T-helper 1 cell treated with Interleukin-12 subunit alpha and Interleukin-12 subunit beta and Interleukin-4 antibody, amounts not matched to agents 30 ng/mL and 1 ng/mL, for 36 hours (primary cell): ENCODE data around the gene PITPNM1. TPM values are rescaled to one million over a fixed set of nuclear protein-coding genes. Genes with fewer than 3 reads are reported as not detected.
"Not testable (repeated sequence)": the region's sequence is repeated elsewhere in the genome, so short reads cannot be mapped to it uniquely, and the experiment has no call there.

Experiments used
- intact Hi-C: fragments of 100-400 bp; cut with micrococcal nuclease; formaldehyde crosslinking; loops from one replicate; pipeline ENCODE4 v1.15.1; 2024
- total RNA-seq: library from RNA; stranded (reverse); gene quantifications from 2 replicates; pipeline ENCODE4 v1.2.3, GENCODE V29; 2022

Gene PITPNM1
- 118 and 119 TPM in 2 replicates for total RNA-seq

DNA sequence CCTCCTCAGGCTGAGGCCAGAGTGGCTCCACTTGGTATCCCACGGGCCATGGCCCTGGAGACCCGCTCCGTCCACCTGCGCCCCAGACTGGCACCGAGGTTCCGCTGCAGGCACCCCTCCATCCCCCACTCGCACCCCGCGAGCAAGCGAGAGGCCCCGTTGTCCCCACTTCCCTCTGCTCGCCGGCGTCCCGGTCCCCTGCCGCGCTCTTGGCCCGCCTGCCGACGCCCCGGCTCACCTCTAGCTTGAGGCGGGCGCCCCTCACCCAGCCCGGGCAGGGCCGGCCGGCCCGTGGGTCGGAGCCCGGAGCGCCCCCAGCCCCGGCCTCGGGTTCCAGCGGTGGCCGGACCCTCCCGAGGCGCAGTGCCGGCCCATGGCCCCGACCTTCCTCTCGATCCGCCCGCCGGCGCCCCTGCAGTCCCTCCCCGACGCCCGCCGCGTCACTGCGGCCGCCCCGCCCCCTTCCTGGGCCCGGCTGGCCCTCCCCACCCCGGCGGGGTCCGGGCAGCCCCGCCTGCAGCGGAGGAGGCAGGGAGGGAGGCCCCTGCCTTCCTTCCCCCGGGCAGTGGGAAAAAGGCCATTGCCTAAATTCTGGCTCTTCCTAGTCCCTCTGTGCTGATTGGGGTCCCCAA lies at the start of gene PITPNM1:
PITPNM1 (minus strand) TSS at position 414 of the 632 bp plus-strand sequence. CDS start 1,183 bp downstream, outside the sequence.
- intact Hi-C loops = loop anchor here (5.0 kb wide), 1 partner anchor 527 kb away; the partner anchor contains the start of gene NDUFS8

DNA sequence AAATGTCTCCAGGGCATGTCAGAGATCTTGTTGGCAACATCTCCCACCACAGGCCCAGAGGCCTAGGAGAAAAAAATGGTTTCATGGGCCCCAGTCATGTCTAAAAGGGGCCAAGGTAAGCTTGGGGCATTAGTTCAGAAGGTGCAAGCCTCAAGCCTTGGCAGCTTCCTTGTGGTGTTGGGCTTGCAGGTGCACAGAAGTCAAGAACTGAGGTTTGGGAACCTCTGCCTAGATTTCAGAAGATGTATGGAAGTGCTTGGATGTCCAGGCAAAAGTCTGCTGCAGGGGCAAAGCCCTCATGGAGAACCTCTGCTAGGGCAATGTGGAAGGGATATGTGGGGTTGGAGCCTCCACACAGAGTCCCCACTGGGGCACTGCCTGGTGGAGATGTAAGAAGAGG lies 46.5 kb upstream of the PITPNM1 start:
- intact Hi-C loops = not testable (repeated sequence)

DNA sequence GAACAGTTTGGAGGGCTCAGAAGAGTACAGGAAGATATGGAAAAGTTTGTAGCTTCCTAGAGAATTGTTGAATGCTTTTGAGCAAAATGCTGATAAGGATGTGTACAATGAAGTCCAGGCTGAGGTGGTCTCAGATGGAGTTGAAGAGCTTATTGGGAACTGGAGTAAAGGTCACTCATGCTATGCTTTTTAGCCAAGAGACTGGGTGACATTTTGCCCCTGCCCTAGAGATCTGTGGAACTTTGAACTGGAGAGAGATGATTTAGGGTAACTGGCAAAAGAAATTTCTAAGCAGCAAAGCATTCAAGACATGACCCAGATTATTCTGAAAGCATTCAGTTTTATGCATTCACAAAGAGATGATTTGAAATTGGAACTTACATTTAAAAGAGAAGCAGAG lies 46.0 kb upstream of the PITPNM1 start:
- intact Hi-C loops = no loop called here

DNA sequence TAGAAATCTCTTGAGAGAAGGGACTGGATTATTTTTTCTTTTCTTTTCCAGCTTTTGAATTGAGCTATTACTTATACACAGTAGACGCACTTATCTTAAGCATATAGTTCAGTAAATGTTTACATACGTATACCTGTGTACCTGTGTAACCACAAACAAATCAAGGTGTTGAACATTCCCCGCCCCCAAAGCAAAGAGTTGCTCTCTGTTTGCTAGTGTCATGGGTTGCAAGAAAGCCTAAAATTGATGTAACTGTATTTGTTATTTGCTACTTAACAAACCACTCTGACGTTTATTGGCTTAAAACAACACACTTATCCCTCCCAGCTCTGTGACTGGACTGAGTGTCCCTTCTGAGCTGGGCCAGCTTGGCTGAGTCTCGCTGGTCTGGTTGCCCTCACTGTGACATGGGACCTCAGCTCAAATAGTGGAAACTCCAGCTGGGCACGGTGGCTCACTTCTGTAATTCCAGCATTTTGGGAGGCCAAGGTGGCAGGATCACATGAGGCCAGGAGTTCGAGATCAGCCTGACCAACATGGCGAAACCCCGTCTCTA lies 43.5 kb upstream of the PITPNM1 start:
- intact Hi-C loops = no loop called here

DNA sequence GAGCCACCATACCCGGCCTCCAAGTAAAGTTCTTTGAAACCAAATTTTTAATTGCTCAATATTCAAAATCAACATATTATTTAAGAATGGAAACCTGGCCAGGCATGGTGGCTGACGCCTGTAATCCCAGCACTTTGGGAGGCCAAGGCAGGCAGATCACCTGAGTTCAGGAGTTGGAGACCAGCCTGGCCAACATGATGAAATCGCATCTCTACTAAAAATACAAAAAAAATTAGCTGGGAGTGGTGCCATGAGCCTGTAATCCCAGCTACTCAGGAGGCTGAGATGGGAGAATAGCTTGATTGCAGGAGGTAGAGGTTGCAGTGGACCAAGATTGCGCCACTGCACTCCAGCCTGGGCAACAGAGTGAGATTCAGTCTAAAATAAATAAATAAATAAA lies 42.9 kb upstream of the PITPNM1 start:
- intact Hi-C loops = not testable (repeated sequence)

DNA sequence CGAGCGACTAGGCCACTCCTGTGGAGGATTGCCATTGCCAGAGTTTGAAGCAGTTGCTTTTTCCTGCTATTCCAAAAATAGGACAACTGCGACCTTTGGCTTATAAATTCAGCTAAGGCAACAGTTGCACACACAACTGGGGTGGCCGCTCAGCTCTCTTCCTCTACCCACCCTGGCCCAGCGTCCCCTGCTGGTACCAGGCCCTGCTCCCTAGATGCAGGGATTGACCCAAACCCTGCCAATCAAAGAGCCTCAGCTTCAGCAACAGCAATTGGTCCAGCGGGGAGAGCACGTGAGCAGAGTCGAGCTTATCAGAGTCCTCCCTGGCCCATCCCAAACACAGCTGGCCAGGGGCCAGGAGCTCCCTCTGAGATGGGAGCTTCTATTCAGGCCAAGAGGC lies 40.1 kb upstream of the PITPNM1 start:
- intact Hi-C loops = no loop called here

DNA sequence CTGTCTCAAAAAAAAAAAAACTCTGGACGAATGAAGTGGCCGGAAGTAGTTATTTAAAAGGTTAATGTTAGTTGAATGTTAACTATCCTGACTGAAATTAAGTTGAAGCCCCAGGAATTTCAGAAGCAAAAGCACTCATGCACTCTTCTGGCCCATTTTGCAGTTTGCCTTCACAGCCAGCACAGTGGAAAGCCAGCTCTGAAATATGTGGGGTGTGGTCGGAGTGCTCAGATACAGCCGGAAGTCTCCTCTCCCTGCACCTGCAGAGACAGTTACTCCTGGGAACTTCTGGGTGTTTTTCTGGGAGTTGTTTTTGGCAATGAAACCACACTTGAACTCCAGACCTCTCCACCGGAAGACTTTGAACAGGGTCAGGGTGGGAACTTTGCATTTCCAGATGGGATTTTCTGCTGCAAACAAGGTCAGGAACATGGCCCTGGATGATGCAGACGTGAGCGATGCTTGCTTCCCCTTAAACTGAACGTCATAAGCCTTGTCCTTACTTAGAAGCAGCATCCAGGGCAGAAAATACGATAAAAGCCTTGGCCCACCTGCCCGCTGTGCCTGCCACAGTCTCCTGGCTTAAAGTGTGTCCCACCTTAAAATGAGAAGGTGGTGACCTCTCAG lies 39.6 kb upstream of the PITPNM1 start:
- intact Hi-C loops = no loop called here

DNA sequence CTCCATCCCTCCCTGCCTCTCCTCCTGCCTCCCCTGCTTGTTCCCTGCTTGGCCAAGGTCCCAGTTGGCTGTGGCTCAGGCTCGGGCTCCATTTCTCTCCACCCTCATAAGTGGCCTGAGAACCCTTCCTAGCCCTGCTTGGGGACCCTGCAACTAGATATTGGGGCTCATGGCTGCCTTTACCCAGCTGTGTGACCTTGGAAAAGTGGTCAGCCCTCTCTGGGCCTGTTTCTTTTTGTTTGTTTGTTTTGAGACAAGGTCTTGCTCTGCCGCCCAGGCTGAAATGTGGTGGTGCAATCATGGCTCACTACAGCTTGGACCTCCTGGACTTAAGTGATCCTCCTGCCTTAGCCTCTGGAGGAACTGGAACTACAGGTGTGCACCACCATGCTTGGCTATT lies 38.4 kb upstream of the PITPNM1 start:
- intact Hi-C loops = no loop called here

DNA sequence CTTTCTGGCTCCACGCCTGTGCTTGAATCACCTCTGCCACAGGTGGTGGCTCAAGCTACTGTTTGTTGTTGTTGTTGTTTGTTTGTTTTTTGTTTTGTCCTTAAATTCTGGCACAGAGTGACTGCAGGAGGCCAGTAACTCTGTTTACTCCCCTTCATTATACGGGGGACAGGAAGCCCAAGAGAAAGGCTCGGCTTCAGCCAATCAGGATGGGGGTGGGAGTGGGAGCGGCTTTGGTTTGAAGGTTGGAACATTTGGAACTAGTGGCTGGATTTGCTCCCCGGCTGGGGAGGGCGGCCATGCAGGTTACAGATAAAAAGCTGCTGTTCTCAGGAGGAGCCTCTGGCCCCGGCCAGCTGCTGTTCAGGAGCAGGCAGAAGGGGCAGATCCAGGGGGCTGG lies 37.8 kb upstream of the PITPNM1 start:
- intact Hi-C loops = no loop called here

DNA sequence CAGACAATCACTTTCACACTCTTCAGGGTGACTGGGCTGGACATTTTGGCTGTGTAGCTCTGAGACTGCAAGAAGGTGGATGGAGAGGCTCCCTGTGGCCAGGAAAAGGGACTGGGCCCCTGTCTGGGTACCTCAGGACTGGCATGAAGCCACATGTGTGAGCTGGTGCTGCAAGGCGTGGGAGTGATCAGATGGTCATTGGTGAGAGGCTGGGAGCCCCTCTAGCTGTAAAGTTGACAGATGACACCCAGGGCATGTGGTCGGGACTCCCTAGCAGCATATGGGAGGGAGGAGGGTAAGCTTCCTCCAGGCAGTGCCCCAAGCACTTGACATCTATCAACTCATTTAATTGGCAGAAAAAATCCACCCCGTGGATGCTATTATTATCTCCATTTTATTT lies 37.0 kb upstream of the PITPNM1 start:
- intact Hi-C loops = no loop called here

DNA sequence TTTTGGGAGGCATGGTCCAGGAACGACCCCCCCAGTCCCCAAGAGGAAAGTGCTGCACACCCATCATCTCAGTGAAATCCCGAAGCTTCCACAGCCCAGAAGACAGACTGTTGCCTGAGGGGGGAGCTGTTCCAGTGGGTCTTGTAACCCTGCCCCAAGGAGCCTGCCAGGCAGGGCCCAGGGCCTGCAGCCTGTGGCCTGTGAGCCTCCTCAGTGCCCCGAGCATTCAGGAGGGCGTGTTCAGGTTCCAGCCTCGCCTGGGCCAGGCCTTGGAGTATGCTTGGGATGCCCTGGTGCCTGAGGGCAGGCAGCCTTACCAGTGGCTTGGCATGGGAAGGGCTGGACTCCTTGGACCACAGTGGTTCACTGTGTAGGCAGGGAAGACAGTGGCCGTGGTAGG lies 36.0 kb upstream of the PITPNM1 start:
- intact Hi-C loops = no loop called here

DNA sequence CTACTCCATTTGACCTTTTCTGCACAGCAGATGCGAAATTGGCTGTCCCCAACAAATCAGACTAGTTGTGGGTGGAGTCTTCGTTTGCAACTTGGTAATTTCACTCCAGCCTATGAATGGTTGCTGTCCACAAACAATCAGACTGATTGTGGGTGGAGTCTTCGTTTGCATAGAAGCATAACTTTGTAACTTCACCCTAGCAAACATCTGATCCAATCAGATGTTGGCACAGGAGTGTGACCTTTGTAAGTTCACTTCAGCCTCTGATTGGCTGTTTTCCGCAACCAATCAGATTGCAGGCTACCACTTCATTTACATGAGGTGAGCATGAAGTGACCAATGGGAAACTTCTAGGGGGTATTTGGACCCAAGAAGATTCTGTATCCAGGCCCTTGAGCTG lies 34.4 kb upstream of the PITPNM1 start:
- intact Hi-C loops = no loop called here

DNA sequence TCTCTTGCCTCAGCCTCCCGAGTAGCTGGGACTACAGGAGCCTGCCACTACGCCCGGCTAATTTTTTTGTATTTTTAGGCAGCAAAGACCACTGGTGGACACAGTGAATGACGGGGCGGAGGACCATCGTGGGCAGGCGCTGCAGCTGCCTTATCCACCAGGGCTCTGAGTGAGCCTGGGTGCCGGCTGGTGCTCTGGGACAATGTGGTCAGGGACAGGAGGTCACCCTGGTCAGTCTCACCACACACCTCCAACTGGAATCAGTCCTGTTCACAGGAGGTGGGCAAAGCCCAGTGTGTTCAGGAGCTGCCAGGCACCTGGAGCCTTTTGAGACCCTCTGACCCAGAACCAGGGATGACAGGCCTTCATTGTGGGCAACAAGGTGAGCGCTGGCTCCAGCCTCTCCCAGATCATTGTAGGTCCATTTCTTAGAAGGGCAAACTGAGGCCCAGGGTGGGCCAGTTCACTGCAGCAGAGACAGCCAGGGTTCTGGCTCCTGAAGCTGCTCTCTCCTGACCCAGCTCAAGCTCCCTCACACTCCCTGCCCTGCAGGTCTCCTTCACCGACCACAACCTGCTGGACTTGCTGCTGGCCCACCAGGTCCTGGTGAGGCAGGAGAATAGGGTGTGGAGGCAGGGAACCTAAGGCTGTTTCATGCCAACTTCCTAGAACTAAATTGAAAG lies 33.8 kb upstream of the PITPNM1 start:
- intact Hi-C loops = no loop called here

DNA sequence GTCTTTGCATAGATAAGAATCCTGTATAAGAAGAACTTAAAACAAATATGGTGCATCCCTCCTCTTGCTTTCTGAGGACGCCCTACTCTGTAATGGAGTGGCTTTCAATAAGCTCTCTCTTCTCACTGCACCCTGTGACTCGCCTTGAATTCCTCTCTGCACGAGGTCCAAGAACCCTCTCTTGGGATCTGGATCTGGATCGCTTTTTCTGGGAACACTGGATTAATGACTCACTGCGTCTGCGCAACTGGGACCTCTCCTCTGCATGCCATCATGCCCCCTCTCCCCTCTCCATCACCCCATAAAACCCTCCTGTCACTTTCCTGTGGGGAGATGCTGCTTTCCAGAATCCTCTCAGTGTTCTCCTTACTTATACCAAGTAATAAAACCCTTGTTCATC lies 33.1 kb upstream of the PITPNM1 start:
- intact Hi-C loops = no loop called here

DNA sequence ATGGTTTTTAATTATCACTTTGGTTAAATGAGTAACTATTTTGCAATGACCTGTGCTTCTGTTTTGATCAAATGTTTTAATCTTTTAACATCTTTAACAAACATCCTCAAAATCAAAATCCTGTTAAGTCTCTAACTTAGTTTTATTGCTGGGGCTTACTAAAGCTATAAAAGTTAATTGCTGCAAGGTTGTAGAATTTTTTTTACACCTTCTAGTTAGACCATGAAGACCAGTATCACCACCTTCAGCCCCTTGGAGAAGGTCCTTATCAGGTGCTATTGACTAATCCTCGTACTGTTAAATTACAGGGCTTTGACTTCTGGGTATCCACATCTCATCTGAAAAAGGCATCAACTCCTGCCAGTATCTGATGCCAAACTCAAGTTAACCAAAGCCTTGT lies 30.4 kb upstream of the PITPNM1 start:
- intact Hi-C loops = no loop called here

DNA sequence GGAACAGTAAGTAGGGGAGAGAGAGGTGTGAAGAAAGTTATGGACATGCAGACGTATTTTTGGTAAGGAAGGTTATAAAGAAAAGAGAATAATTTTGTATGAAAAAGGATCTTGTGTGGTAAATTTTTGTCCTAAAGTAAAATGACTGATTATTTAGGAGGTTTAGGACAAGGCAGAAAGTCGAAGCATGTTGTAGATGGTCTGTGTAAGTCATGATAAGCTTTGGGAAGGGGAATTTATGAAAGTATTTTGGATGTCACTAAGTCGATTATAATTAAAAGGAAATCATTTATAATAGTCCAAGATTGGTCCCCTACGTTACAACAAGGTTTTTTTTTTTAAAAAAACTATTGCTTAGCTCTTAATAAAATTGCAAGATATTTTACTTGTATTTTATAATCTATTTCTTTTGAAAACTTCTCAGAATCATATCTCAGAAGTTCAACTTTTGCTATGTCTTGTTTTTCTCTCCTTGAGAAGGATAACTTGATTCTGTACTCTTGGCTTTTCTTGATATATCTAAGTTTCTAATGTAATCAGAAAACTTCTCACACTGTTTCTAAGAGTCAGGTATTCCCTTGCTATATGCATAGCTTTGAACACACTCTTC lies 29.0 kb upstream of the PITPNM1 start:
- intact Hi-C loops = no loop called here

DNA sequence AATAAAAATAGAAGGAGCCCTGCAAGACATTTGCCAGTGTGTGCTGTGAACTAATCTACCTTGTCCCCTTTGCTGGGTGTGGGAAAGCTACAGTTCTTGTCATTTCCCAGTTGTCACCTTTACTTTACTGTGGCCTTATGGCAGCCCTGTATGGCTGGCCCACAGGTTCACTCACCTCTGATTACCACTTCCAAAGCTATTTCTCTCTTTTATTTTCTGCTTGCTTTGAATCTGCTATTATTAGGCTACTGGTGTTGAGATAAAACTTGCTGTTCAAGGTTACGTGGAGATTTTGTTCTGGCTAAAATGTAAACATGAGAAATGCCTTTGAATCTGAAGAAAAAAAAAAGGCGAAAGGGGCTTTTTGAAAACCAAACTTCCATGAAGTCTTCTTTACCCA lies 27.7 kb upstream of the PITPNM1 start:
- intact Hi-C loops = no loop called here

DNA sequence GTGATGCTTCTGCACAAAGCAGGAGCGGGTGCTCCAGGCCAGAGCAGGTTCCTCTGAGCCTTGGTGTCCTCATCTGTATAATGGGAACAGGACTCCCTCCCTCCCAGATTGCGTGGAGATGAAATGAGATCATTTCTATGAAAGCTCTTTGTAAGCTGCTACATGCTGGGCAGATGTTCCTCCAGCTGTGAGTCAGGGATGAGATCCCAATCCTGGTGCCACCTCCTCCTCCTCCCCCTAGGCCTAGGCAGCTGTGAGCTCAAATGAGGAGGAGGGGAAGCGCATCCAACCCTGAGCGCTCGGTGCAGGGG lies 25.1 kb upstream of the PITPNM1 start:
- intact Hi-C loops = no loop called here

DNA sequence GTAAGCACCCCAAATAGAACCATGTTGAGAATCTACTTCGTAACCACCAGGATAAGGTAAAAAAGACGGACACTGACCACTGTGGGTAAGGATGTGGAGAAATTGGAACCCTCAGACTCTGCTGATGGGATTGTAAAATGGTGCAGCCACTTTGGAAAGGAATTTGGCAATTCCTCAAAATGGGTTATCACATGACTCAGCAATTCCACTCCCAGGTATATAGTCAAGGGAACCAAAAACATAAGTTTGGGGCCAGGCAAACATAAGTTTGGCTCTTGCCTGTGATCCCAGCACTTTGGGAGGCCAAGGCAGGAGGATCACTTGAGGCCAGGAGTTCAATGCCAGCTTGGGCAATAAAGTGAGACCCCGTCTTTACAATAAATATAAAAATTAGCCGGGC lies 23.2 kb upstream of the PITPNM1 start:
- intact Hi-C loops = no loop called here

DNA sequence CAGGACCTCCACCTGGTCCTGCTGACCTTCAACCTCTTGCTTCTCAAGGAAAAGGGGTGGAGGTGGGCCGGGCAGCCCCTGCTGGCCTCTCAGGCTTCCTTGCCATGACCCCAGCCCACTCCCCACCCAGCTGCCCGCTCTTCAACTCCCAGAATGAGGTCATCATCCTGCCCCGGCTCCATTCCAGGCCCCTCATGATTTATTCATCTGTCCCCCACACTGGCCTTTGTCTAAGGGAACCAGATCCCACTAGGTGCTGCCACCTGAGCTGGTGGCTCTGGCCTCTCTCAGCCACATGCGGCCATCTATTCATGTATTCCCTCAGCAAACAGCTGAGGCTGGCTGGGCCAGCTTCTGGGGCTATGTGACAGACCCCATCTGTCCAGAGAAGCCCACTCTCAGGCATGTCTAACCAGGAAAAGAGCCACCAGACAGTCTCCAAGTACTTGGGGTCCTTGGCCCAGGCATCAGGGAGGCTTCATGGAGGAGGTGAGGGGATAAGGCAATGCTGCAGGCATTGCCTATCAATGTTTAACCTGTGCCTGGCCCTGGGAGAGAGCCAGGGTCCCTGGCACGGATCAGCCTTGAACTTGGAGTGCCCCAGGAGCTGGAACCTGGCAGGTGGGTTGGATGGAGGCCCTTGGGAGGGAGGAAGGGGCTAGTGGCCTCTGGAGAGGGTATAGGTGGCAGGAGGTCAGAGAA lies 20.3 kb upstream of the PITPNM1 start:
- intact Hi-C loops = no loop called here

DNA sequence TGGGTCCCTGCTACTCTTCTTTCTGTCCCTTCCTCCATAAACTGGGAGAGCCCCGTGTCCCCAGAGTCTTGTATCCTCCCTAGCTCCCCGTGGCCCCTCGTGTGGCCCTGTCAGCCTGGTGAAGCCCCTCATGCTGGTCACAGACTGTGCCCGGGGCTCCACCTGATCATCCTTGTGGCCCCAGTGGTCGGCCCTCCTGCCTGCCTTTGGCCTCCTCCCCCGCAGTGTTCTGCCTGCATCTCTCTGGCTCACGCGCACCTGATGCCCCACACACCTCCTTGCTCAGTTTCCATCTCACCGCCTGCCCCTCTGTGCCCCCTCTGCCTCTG lies 19.3 kb upstream of the PITPNM1 start:
- intact Hi-C loops = no loop called here
